Measurements from ENCODE around the gene SAMD1. TPM values are rescaled to one million over a fixed set of nuclear protein-coding genes. Genes with fewer than 3 reads are reported as not detected.
A peak's percentile ranks its signal among the peaks of the same experiment; 100 is the strongest.

SAMD1 gene
- total RNA-seq, 3 donors from 2014 or later (not counting 1 experiment from before 2014, with no cell fraction given): 30.8 to 33.0 (median 30.9) TPM

DNA sequence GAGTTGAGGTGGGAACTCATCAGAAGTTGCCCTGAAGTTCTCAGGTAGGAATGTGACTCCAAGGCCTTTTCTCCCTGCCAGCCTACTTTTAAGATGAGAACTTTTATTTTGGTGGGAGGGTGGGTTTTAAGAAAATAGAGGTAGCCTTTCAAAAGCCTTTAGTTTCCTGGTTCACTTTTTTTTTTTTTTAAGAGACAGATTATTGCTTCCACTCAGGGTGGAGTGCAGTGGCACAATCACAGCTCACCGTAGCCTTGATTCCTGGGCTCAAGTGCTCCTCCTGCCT is 7.9 kb downstream of the SAMD1 start:
- H3K36me3 Mint-ChIP-seq: no peaks in the 10 kb centered on the region
- WGBS (ENCODE audit: insufficient coverage): 100% methylated on average over 1 of the region's 1 CpG
- Histone ChIP-seq H3K27ac (ENCODE audit: low read length) (no peak overlapping the region), H3K36me3 (ENCODE audit: control insufficient read depth, insufficient read depth, low read length) (no peaks in the 10 kb centered on the region), H3K4me1 (ENCODE audit: control insufficient read depth, insufficient read depth, low read length) (peaks cover 18% of the 10 kb centered on the region), H3K4me3 (ENCODE audit: low read length) (no peak overlapping the region), H3K9me3 (ENCODE audit: control insufficient read depth, insufficient read depth, low read length) (no peaks in the 10 kb centered on the region), H3K27me3 (ENCODE audit: control insufficient read depth, insufficient read depth, low read length) (no peaks in the 10 kb centered on the region)
- DNase-seq (no peak), ATAC-seq (no peak)
- no peaks in the 10 kb centered on the region for H3K9me3 Mint-ChIP-seq
- peak overlapping the region; percentile 9 for H3K4me3 Mint-ChIP-seq
- TF ChIP-seq, protein P1, sequence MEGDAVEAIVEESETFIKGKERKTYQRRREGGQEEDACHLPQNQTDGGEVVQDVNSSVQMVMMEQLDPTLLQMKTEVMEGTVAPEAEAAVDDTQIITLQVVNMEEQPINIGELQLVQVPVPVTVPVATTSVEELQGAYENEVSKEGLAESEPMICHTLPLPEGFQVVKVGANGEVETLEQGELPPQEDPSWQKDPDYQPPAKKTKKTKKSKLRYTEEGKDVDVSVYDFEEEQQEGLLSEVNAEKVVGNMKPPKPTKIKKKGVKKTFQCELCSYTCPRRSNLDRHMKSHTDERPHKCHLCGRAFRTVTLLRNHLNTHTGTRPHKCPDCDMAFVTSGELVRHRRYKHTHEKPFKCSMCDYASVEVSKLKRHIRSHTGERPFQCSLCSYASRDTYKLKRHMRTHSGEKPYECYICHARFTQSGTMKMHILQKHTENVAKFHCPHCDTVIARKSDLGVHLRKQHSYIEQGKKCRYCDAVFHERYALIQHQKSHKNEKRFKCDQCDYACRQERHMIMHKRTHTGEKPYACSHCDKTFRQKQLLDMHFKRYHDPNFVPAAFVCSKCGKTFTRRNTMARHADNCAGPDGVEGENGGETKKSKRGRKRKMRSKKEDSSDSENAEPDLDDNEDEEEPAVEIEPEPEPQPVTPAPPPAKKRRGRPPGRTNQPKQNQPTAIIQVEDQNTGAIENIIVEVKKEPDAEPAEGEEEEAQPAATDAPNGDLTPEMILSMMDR (IDR thresholded peaks at IDR 0.05): no peak
- H3K27ac Mint-ChIP-seq: peak overlapping the region in 1 of 2 donors; percentile 27
- H3K4me1 Mint-ChIP-seq: peaks cover 6 to 14% of the 10 kb centered on the region in 2 donors
- no peaks in the 10 kb centered on the region for H3K27me3 Mint-ChIP-seq (ENCODE audit: low read depth in 2 of 2)
- intact Hi-C loops (cut with micrococcal nuclease): loop anchor here (5.0 kb wide), 1 partner anchor 35 kb away; the partner anchor contains the start of gene PRKACA

DNA sequence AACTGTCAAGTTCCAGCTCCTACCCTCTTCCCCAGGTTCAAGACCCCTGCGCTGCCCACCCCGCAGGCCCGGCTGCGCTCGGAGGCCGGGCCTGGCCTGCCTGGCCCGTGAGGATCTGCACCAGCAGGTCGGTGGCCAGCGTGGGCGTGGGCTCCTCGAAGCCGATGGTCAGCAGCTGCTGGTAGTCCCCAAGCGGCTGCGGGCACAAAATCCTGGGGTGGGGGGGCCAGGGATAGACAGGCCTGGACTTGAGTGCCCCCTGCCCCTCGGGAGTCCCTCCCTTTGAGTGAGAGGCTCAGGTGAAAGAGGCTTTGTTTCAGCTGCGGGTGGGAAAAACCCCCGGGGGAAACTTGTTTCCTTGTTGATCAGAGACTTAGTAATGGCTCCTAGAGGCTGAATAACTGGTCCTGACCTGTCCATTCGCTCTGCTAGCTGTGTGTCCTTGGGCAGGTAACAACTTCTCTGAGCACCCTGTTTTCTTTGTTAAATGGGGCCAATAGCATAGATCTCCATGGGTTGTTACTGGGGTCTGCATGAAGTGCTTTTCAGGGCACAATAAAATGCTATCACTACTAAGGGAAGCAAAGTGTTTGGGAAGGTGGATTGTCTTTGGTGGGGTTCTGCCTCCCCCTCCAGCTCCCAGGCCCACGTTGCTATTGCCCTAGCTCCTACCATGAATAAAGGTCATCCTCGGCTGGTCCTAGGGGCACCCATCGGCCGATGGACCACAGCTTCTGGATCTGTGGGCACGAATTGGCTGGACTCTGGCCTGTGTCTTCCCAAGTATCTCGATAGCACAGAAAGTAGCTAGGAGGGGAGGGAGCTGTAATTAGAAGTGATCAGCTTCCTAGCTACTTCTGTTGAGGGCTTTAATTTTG is 8.5 kb downstream of the SAMD1 start:
- no peaks in the 10 kb centered on the region for H3K36me3 ChIP-seq (ENCODE audit: control insufficient read depth, insufficient read depth, low read length)
- DNase-seq: peak in 1 of 2 donors; percentile 77
- peaks cover 18% of the 10 kb centered on the region for H3K4me1 ChIP-seq (ENCODE audit: control insufficient read depth, insufficient read depth, low read length)
- WGBS (ENCODE audit: insufficient coverage): 27% methylated on average over 24 of the region's 24 CpGs
- TF ChIP-seq, protein P1 (IDR thresholded peaks at IDR 0.05): no peak
- Mint-ChIP-seq H3K4me3 (peak overlapping the region; percentile 97), H3K27ac (peak overlapping the region; percentile 94 to 96), H3K36me3 (no peaks in the 10 kb centered on the region), H3K27me3 (ENCODE audit: low read depth in 2 of 2) (no peaks in the 10 kb centered on the region), H3K9me3 (no peaks in the 10 kb centered on the region), H3K4me1 (peaks cover 6 to 14% of the 10 kb centered on the region in 2 donors)
- peak overlapping the region; percentile 49 for H3K4me3 ChIP-seq (ENCODE audit: low read length)
- H3K9me3 ChIP-seq (ENCODE audit: control insufficient read depth, insufficient read depth, low read length): no peaks in the 10 kb centered on the region
- intact Hi-C loops (cut with micrococcal nuclease): loop anchor here (1.0 to 5.0 kb wide), 4 partner anchors 9 to 75 kb away; partner anchors contain the start of genes ASF1B, PRKACA and RFX1
- peak in 1 of 3 donors; percentile 24 for ATAC-seq
- H3K27ac ChIP-seq (ENCODE audit: low read length): peak overlapping the region; percentile 76
- no peaks in the 10 kb centered on the region for H3K27me3 ChIP-seq (ENCODE audit: control insufficient read depth, insufficient read depth, low read length)

DNA sequence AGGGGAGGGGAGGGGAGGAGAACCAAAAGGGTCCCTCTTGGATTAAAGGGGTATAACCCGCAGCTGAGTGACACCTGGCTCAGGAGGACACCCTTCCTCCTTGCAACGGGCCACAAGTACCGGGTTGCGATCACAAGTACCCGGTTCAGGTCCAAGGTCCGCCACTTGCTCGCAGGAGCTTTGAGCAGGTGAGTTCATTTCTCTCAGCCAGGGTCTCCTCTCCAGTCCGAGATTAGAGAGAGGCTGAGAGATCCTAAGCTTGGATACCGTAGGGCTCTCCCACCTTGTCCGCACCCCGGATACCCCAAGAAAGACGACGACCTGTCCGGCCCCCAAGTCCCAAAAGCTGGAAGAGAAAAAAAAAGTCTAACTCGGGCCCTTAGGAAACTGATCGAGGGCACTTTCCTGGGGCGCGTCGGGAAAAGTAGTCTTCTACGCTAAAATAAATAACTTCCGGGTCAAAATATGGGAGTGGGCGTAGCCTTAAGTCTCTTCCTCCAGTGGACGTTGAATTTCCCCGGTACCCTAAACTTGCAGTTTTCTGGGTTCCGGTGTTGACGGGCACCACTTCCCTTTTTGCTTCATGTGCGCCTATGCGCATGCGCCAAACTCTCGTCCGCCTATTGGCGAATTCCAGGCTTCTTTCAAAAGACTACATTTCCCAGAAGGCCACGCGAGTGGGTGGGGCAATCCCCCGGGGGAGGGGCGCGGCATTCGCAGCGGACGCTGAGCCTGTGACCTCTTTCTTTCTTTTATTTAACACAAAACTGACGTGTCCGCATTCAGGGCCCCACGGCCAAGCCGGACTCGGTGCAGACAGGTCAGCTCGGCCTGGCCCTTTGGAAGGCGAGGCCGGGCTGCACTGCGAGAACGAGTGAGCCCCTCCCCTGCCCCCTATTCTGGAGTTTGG is 9.4 kb downstream of the SAMD1 start:
- intact Hi-C loops (cut with micrococcal nuclease): loop anchor here (1.0 to 5.0 kb wide), 4 partner anchors 10 to 74 kb away; partner anchors contain the start of genes ASF1B, PRKACA and RFX1
- H3K9me3 Mint-ChIP-seq: no peaks in the 10 kb centered on the region

More for the DNA sequence above, 9.4 kb downstream of the SAMD1 start:
- peak; percentile 99 to 100 for DNase-seq
- Histone ChIP-seq H3K4me1 (ENCODE audit: control insufficient read depth, insufficient read depth, low read length) (peaks cover 18% of the 10 kb centered on the region), H3K27ac (ENCODE audit: low read length) (peak overlapping the region; percentile 78), H3K9me3 (ENCODE audit: control insufficient read depth, insufficient read depth, low read length) (no peaks in the 10 kb centered on the region), H3K4me3 (ENCODE audit: low read length) (peak overlapping the region; percentile 49), H3K27me3 (ENCODE audit: control insufficient read depth, insufficient read depth, low read length) (no peaks in the 10 kb centered on the region), H3K36me3 (ENCODE audit: control insufficient read depth, insufficient read depth, low read length) (no peaks in the 10 kb centered on the region)
- Mint-ChIP-seq H3K4me3 (peak overlapping the region; percentile 97), H3K27me3 (ENCODE audit: low read depth in 2 of 2) (no peaks in the 10 kb centered on the region), H3K27ac (peak overlapping the region; percentile 94 to 96), H3K4me1 (peaks cover 6 to 14% of the 10 kb centered on the region in 2 donors), H3K36me3 (no peaks in the 10 kb centered on the region)
- WGBS (ENCODE audit: insufficient coverage): under 1% methylated on average over 50 of the region's 50 CpGs
- ATAC-seq: peak; percentile 92 to 97 (median 94)
- TF ChIP-seq, protein P1 (IDR thresholded peaks at IDR 0.05): no peak
